Peyer's patch (tissue), 4 donors: Measurements from ENCODE around the gene BRCC3.
A peak's percentile ranks its signal among the peaks of the same experiment; 100 is the strongest.

Source experiments
- CTCF ChIP-seq, 6 experiments: fragments of 450-650 bp in 4 of 6; fragments of 200-600 bp in 2 of 6; sonication (generic) in 1 of 6; IDR thresholded peaks; one replicate each; pipeline ENCODE4 v1.5.1; 2017 to 2019; ENCODE audit warnings: antibody characterized with exemption in 6 of 6, mild to moderate bottlenecking in 3 of 6, moderate library complexity in 1 of 6
- POLR2A ChIP-seq, 2 donors: fragments of 450-650 bp; IDR thresholded peaks; one replicate each; pipeline ENCODE4 v1.5.1; 2017; ENCODE audit warnings: antibody characterized with exemption in 2 of 2, mild to moderate bottlenecking in 2 of 2, moderate library complexity in 2 of 2

GRCh38 chrX:155056877-155057792 is 14.2 kb upstream of the BRCC3 start:
- TF ChIP-seq CTCF (IDR thresholded peaks at IDR 0.05) (peak; percentile 38 to 74 (median 68)), POLR2A (IDR thresholded peaks at IDR 0.05) (no peak)
